ENCODE results near the gene FMN2. TPM values are rescaled to one million over a fixed set of nuclear protein-coding genes. Genes with fewer than 3 reads are reported as not detected.

FMN2 gene
- total RNA-seq, 2 experiments from 2014 or later, result not detected

- no peak for TF ChIP-seq CTCF (IDR thresholded peaks at IDR 0.05)
- DNase-seq, result no peak
- POLR2A ChIA-PET, result no interaction called here
- intact Hi-C loops (cut with micrococcal nuclease), result no loop called here
- Mint-ChIP-seq H3K9me3 (no peaks in the 10 kb centered on the region), H3K27me3 (peaks cover 2% of the 10 kb centered on the region), H3K27ac (no peak overlapping the region), H3K4me3 (no peak overlapping the region), H3K36me3 (ENCODE audit: low read depth) (no peaks in the 10 kb centered on the region), H3K4me1 (ENCODE audit: low read depth) (no peaks in the 10 kb centered on the region)
- CTCF ChIA-PET, result no interaction called here
- no peak for ATAC-seq
Measured at GRCh38 chr1:240109130-240109529, 17.4 kb downstream of the FMN2 start.

DNA sequence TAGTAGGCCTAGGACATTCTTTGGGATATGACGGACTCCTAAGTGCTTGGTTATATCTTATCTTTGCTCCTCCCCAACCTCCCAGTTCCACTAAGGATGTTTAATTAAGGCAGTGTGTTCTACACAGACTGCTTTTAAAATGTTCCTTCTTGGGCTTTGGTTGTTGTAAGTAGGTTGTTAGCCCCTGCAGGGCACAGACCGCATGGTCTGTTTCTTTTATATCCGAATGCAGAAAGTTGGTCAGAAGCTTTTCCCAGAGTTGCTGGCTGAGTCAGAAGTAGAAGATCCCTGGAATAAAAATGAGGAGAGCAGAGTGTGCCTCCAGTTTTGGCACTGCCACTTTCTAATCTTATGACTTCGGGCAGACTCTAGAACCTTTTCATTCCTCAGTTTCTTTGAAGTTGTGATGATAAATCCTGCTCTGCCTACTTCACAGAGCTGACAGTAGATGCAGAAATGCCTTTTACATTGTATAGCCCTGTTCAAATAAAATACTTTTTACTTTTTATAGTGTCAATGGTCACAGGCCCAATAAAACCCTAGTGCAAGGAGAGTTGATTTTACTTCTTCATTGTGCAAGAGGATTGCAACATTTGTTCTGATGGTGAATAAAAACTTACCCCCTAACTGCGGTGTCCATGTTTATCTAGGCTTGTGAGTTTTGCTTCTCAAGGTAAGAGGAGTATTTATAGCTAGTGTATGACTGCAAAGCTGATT is 18.4 kb downstream of the FMN2 start:
- Mint-ChIP-seq H3K27ac (no peak overlapping the region), H3K36me3 (ENCODE audit: low read depth) (no peaks in the 10 kb centered on the region), H3K4me1 (ENCODE audit: low read depth) (no peaks in the 10 kb centered on the region), H3K9me3 (no peaks in the 10 kb centered on the region), H3K4me3 (no peak overlapping the region), H3K27me3 (no peaks in the 10 kb centered on the region)
- DNase-seq, result no peak
- TF ChIP-seq CTCF (IDR thresholded peaks at IDR 0.05), result no peak
- intact Hi-C loops (cut with micrococcal nuclease), result no loop called here
- ChIA-PET CTCF (interaction anchor here (1.0 kb wide), 1 partner anchor 26 kb away, joined by 3 read pairs; no protein-coding TSS in a partner anchor), POLR2A (no interaction called here)
- ATAC-seq, result no peak

DNA sequence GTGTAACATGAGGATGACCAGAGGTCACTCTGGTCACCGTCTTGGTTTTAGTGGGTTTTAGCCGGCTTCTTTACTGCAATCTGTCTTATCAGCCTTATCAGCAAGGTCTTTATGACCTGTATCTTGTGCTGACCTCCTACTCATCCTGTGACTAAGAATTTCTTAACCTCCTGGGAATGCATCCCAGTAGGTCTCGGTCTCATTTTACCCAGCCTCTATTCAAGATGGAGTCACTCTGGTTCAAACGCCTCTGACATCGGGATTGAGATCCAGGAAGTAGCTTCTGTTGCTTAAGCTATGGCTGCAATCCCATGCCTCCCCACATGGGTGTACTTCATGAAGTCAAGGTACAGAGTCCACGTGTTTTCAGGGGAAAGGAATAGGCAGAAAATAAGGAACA is 19.9 kb downstream of the FMN2 start:
- H3K27me3 Mint-ChIP-seq, result no peaks in the 10 kb centered on the region
- no peak overlapping the region for H3K4me3 Mint-ChIP-seq
- no peak for DNase-seq
- POLR2A ChIA-PET, result no interaction called here
- no peaks in the 10 kb centered on the region for H3K36me3 Mint-ChIP-seq (ENCODE audit: low read depth)
- no peak for TF ChIP-seq CTCF (IDR thresholded peaks at IDR 0.05)
- no peaks in the 10 kb centered on the region for H3K9me3 Mint-ChIP-seq
- CTCF ChIA-PET, result no interaction called here
- ATAC-seq, result no peak
- no peaks in the 10 kb centered on the region for H3K4me1 Mint-ChIP-seq (ENCODE audit: low read depth)
- H3K27ac Mint-ChIP-seq, result no peak overlapping the region
- intact Hi-C loops (cut with micrococcal nuclease), result no loop called here

GRCh38 chr1:240114222-240114621 is 22.5 kb downstream of the FMN2 start:
- no peak overlapping the region for H3K4me3 Mint-ChIP-seq
- CTCF ChIA-PET, result interaction anchor here (1.4 kb wide), 1 partner anchor 36 kb away, joined by 4 read pairs; no protein-coding TSS in a partner anchor
- no peaks in the 10 kb centered on the region for H3K27me3 Mint-ChIP-seq
- no peaks in the 10 kb centered on the region for H3K36me3 Mint-ChIP-seq (ENCODE audit: low read depth)
- POLR2A ChIA-PET, result no interaction called here
- no peak for TF ChIP-seq CTCF (IDR thresholded peaks at IDR 0.05)
- H3K4me1 Mint-ChIP-seq (ENCODE audit: low read depth), result no peaks in the 10 kb centered on the region
- DNase-seq, result no peak
- ATAC-seq, result no peak
- H3K9me3 Mint-ChIP-seq, result no peaks in the 10 kb centered on the region
- H3K27ac Mint-ChIP-seq, result no peak overlapping the region
- intact Hi-C loops (cut with micrococcal nuclease), result no loop called here

DNA sequence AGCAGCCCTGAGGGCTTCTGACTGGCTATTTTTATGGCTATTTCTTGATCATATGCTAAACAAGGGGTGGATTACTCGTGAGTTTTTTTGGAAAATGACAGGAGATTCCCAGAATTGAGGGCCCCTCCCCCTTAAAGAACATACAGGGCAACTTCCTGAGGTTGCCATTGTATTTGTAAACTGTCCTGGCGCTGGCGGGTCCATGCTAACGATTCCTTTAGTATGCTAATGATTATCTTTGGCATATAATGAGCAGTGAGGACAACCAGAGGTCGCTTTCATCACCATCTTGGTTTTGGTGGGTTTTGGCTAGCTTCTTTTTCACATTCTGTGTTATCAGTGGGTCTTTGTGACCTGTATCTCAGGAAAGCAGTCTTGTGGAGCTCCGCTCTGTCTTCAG is 24.1 kb downstream of the FMN2 start:
- DNase-seq (no peak), ATAC-seq (no peak)
- Mint-ChIP-seq H3K27me3 (no peaks in the 10 kb centered on the region), H3K9me3 (no peaks in the 10 kb centered on the region), H3K4me1 (ENCODE audit: low read depth) (no peaks in the 10 kb centered on the region), H3K36me3 (ENCODE audit: low read depth) (no peaks in the 10 kb centered on the region), H3K4me3 (no peak overlapping the region), H3K27ac (no peak overlapping the region)
- intact Hi-C loops (cut with micrococcal nuclease), result no loop called here
- TF ChIP-seq CTCF (IDR thresholded peaks at IDR 0.05), result no peak
- ChIA-PET POLR2A (no interaction called here), CTCF (no interaction called here)
